GM23338 (cell line): ENCODE measurements around the gene RAP2A. TPM values are rescaled to one million over a fixed set of nuclear protein-coding genes. Genes with fewer than 3 reads are reported as not detected.

Experiments
- ATAC-seq: fragments of 200-7000 bp; cut with Tn5 transposase; 3 replicates; pipeline ENCODE4 v1.9.1; 2020
- DNase-seq: peaks from one replicate; pipeline ENCODE4 v3.0.0-alpha.2; 2015; ENCODE audit warnings: low spot score
- H2AFZ ChIP-seq: fragments of 200-600 bp; sonication (generic); 2 replicates; pipeline ENCODE4 v1.8.0; 2016; ENCODE audit warnings: antibody characterized with exemption, mild to moderate bottlenecking, moderate library complexity
- H3F3A ChIP-seq: fragments of 200-600 bp; sonication (generic); replicated peaks from 2 replicates; pipeline ENCODE4 v1.8.0; 2017; ENCODE audit warnings: antibody characterized with exemption, mixed run types, low read depth
- H3K27ac ChIP-seq: fragments of 200-600 bp; sonication (generic); 2 replicates; pipeline ENCODE4 v1.6.1; 2016; ENCODE audit warnings: low read depth
- H3K27me3 ChIP-seq: fragments of 200-600 bp; sonication (generic); 2 replicates; pipeline ENCODE4 v1.8.0; 2016; ENCODE audit warnings: mild to moderate bottlenecking, mixed run types, moderate library complexity; ENCODE audit not compliant: insufficient read depth
- H3K36me3 ChIP-seq: fragments of 200-600 bp; sonication (generic); 2 replicates; pipeline ENCODE4 v1.8.0; 2016; ENCODE audit warnings: mild to moderate bottlenecking; ENCODE audit not compliant: insufficient read depth
- H3K4me1 ChIP-seq: fragments of 200-600 bp; sonication (generic); 2 replicates; pipeline ENCODE4 v1.8.0; 2016; ENCODE audit warnings: mild to moderate bottlenecking, moderate library complexity; ENCODE audit not compliant: insufficient read depth
- H3K4me2 ChIP-seq: fragments of 200-600 bp; sonication (generic); 2 replicates; pipeline ENCODE4 v1.7.1; 2017; ENCODE audit warnings: mixed run types
- H3K4me3 ChIP-seq: fragments of 200-600 bp; sonication (generic); 2 replicates; pipeline ENCODE4 v1.6.1; 2016; ENCODE audit warnings: mixed run types
- H3K79me2 ChIP-seq: fragments of 200-600 bp; sonication (generic); replicated peaks from 2 replicates; pipeline ENCODE4 v1.8.0; 2017; ENCODE audit warnings: mild to moderate bottlenecking; ENCODE audit not compliant: insufficient read depth
- H3K9me2 ChIP-seq: fragments of 200-600 bp; sonication (generic); 2 replicates; pipeline ENCODE4 v1.8.0; 2017; ENCODE audit not compliant: insufficient read depth
- H4K20me1 ChIP-seq: fragments of 200-600 bp; sonication (generic); replicated peaks from 2 replicates; pipeline ENCODE4 v1.8.0; 2017; ENCODE audit warnings: mild to moderate bottlenecking; ENCODE audit not compliant: insufficient read depth
- H3K27ac Mint-ChIP-seq: 2 replicates; pipeline ENCODE4 v1.8.0; 2020; ENCODE audit warnings: inconsistent platforms, mild to moderate bottlenecking, moderate library complexity, mixed read lengths
- H3K27me3 Mint-ChIP-seq: 3 replicates; pipeline ENCODE4 v1.8.0; 2022; ENCODE audit warnings: low read depth, mild to moderate bottlenecking, moderate library complexity, mixed read lengths, inconsistent platforms; ENCODE audit not compliant: insufficient read depth, poor library complexity
- H3K36me3 Mint-ChIP-seq: 3 replicates; pipeline ENCODE4 v1.8.0; 2021; ENCODE audit warnings: low read depth, mild to moderate bottlenecking, inconsistent platforms, moderate library complexity, mixed read lengths
- H3K4me1 Mint-ChIP-seq: 3 replicates; pipeline ENCODE4 v1.8.0; 2020; ENCODE audit warnings: mild to moderate bottlenecking, inconsistent platforms, mixed read lengths
- H3K4me3 Mint-ChIP-seq: 3 replicates; pipeline ENCODE4 v1.8.0; 2021; ENCODE audit warnings: moderate library complexity, mild to moderate bottlenecking, inconsistent platforms, mixed read lengths
- H3K9me3 Mint-ChIP-seq: 3 replicates; pipeline ENCODE4 v1.8.0; 2020; ENCODE audit warnings: moderate library complexity, mild to moderate bottlenecking, inconsistent platforms, mixed read lengths
- ETS1 ChIP-seq: IDR thresholded peaks from 2 replicates; pipeline ENCODE4 v1.6.1; 2016; ENCODE audit warnings: antibody characterized with exemption
- EZH2phosphoT487 ChIP-seq: fragments of 200-600 bp; sonication (generic); IDR thresholded peaks from one replicate; pipeline ENCODE4 v1.8.1; 2018; ENCODE audit warnings: antibody characterized with exemption; ENCODE audit not compliant: unreplicated experiment
- NANOG ChIP-seq: IDR thresholded peaks from 2 replicates; pipeline ENCODE4 v1.6.1; 2016; ENCODE audit warnings: antibody characterized with exemption, borderline replicate concordance
- REST ChIP-seq: IDR thresholded peaks from one replicate; pipeline ENCODE4 v1.6.1; 2018; ENCODE audit warnings: antibody characterized with exemption; ENCODE audit not compliant: unreplicated experiment
- ZNF331 ChIP-seq: fragments of 250-450 bp; sonication (Bioruptor Pico); IDR thresholded peaks from 2 replicates; pipeline ENCODE4 v1.5.0; 2020; ENCODE audit warnings: low read depth, mild to moderate bottlenecking, moderate library complexity
- ZNF462 ChIP-seq: fragments of 250-450 bp; sonication (Bioruptor Pico); IDR thresholded peaks from 2 replicates; pipeline ENCODE4 v1.5.0; 2020; ENCODE audit warnings: mild to moderate bottlenecking, moderate library complexity
- polyA plus RNA-seq: library from polyadenylated mRNA; unstranded; fragments of >200 nt; fragmentation: Nextera tagmentation; extraction: Ambion mirVana; gene quantifications from 2 replicates; pipeline ENCODE4 v1.2.1, GENCODE V29; 2016
- total RNA-seq: library from RNA; depleted of rRNA; stranded (reverse); fragments of >200 nt; shearing (Covaris generic); gene quantifications from 2 replicates; pipeline ENCODE4 v1.2.3, GENCODE V29; 2014

The RAP2A gene
- total and polyA plus RNA-seq, 2 experiments from 2014 or later: 10.4 to 35.3 TPM

GRCh38 chr13:97414392-97414791, 19.6 kb upstream of the RAP2A start (continued):
- TF ChIP-seq EZH2phosphoT487: no peak

- Histone ChIP-seq H2AFZ (peak overlapping the region; percentile 35; the same call in 1 of the 2 replicates), H3K36me3 (no peaks in the 10 kb centered on the region), H3K4me1 (peaks cover 15% of the 10 kb centered on the region), H3F3A (no peaks in the 10 kb centered on the region), H4K20me1 (no peaks in the 10 kb centered on the region), H3K27me3 (no peaks in the 10 kb centered on the region), H3K27ac (no peak overlapping the region), H3K4me3 (no peak overlapping the region), H3K79me2 (no peaks in the 10 kb centered on the region), H3K9me2 (no peaks in the 10 kb centered on the region; the same call in 1 of the 2 replicates), H3K4me2 (no peak overlapping the region)
- Mint-ChIP-seq H3K36me3 (no peaks in the 10 kb centered on the region), H3K4me3 (no peak overlapping the region), H3K27ac (no peak overlapping the region), H3K27me3 (peaks cover 2% of the 10 kb centered on the region), H3K4me1 (peaks cover 16% of the 10 kb centered on the region), H3K9me3 (no peaks in the 10 kb centered on the region)
- ATAC-seq: peak; percentile 66
- no peak for TF ChIP-seq ZNF331 (CRISPR knock-in tag)
- TF ChIP-seq ETS1: no peak
- no peak for TF ChIP-seq ZNF462 (CRISPR knock-in tag)
- no peak for TF ChIP-seq REST
- TF ChIP-seq NANOG: no peak
- DNase-seq: peak; percentile 27
Measured at GRCh38 chr13:97417698-97418097, 16.3 kb upstream of the RAP2A start.
